K562 (cell line): ENCODE data around the gene PODXL2. TPM values are rescaled to one million over a fixed set of nuclear protein-coding genes. Genes with fewer than 3 reads are reported as not detected.

ENCODE experiments used
- ATAC-seq: fragments of 200-7000 bp; cut with Tn5 transposase; 3 replicates; pipeline ENCODE4 v1.9.1; 2020; ENCODE audit warnings: moderate library complexity
- BruUV-seq: library from RNA; stranded (reverse); fragments of 400-500 nt; replicated peaks from 2 replicates; lab custom pipeline; 2021; lab: Mats Ljungman, UMichigan
- CTCF ChIA-PET: fragments of 300-600 bp; formaldehyde crosslinking; extraction: SDS; loops from one replicate; lab custom pipeline; 2021; ENCODE audit warnings: low intra/inter-chr PET ratio; lab: Yijun Ruan, JAX
- POLR2A ChIA-PET: fragments of 300-600, 350-650 bp; sonication (Branson Sonifier 250); formaldehyde crosslinking; extraction: SDS; loops from one replicate; lab custom pipeline; 2021; ENCODE audit warnings: antibody characterized with exemption, inconsistent platforms; lab: Yijun Ruan, JAX
- DNase-seq, 4 experiments: peaks; one replicate each; pipeline versions ENCODE4 v3.0.0 to v3.0.0-alpha.2; 2011 to 2018; ENCODE audit warnings: low spot score in 3 of 4, mixed read lengths in 3 of 4; ENCODE audit errors: extremely low read depth in 1 of 4
- FAIRE-seq: peaks from 2 replicates; lab custom pipeline; 2011; peaks lifted over from hg19 to GRCh38; lab: Jason Lieb, UNC
- H2AFZ ChIP-seq: 2 replicates; pipeline ENCODE4 v1.6.0; 2011; ENCODE audit warnings: low read depth, low read length, control low read depth, inconsistent platforms
- H3K27ac ChIP-seq: fragments of 200-600 bp; 3 replicates; pipeline ENCODE4 v1.8.0; 2011; ENCODE audit warnings: low read depth, mild to moderate bottlenecking, control low read depth, inconsistent platforms, low read length, moderate library complexity, mixed read lengths; ENCODE audit errors: extremely low read depth
- H3K27me3 ChIP-seq, 2 experiments: fragments of 300-600 bp in 1 of 2; 2 replicates in 1 of 2; 3 replicates in 1 of 2; pipeline versions ENCODE4 v1.6.0 to v1.8.0; 2011; ENCODE audit warnings: inconsistent platforms in 2 of 2, low read length in 2 of 2, mild to moderate bottlenecking in 1 of 2, mixed read lengths in 1 of 2, moderate library complexity in 1 of 2; ENCODE audit not compliant: control insufficient read depth in 2 of 2, insufficient read depth in 2 of 2
- H3K36me3 ChIP-seq: fragments of 300-600 bp; 3 replicates; pipeline ENCODE4 v1.8.0; 2011; ENCODE audit warnings: mild to moderate bottlenecking, low read length, inconsistent platforms; ENCODE audit not compliant: control insufficient read depth, insufficient read depth
- H3K4me1 ChIP-seq, 2 experiments: fragments of 200-600 bp in 1 of 2; replicated peaks in 1 of 2; 2 replicates in 1 of 2; 3 replicates in 1 of 2; pipeline versions ENCODE4 v1.5.1 to v1.8.0; 2011; ENCODE audit warnings: inconsistent platforms in 2 of 2, low read length in 2 of 2, mild to moderate bottlenecking in 1 of 2, mixed read lengths in 1 of 2, moderate library complexity in 1 of 2; ENCODE audit not compliant: control insufficient read depth in 2 of 2, insufficient read depth in 2 of 2
- H3K4me2 ChIP-seq: 2 replicates; pipeline ENCODE4 v1.6.1; 2011; ENCODE audit warnings: low read length, control low read depth, inconsistent platforms, mixed read lengths; ENCODE audit not compliant: insufficient read depth
- H3K4me3 ChIP-seq: fragments of 200-600 bp; sonication (generic), shearing (Covaris generic); 2 replicates; pipeline ENCODE4 v1.5.1; 2016; ENCODE audit warnings: control low read depth, inconsistent platforms
- H3K79me2 ChIP-seq: fragments of 200-600 bp; 3 replicates; pipeline ENCODE4 v1.8.0; 2011; ENCODE audit warnings: low read length, inconsistent platforms; ENCODE audit not compliant: control insufficient read depth, insufficient read depth
- H3K9ac ChIP-seq, 2 experiments: 2 replicates each; pipeline versions ENCODE4 v1.6.0 to v1.6.1; 2011; ENCODE audit warnings: low read depth in 2 of 2, low read length in 2 of 2, control low read depth in 1 of 2, inconsistent platforms in 1 of 2, mild to moderate bottlenecking in 1 of 2, mixed read lengths in 1 of 2; ENCODE audit not compliant: insufficient read depth in 1 of 2
- H3K9me1 ChIP-seq: one replicate; pipeline ENCODE4 v1.6.0; 2011; ENCODE audit warnings: inconsistent platforms, mild to moderate bottlenecking, low read length, moderate library complexity; ENCODE audit not compliant: control insufficient read depth, insufficient read depth
- H3K9me3 ChIP-seq: replicated peaks from 2 replicates; pipeline ENCODE4 v1.5.1; 2011; ENCODE audit warnings: low read depth, low read length, inconsistent platforms; ENCODE audit not compliant: control insufficient read depth, insufficient read depth
- H4K20me1 ChIP-seq: replicated peaks from 2 replicates; pipeline ENCODE4 v1.6.1; 2011; ENCODE audit warnings: low read length, inconsistent platforms, mixed read lengths; ENCODE audit not compliant: control insufficient read depth, insufficient read depth
- CBFB ChIP-seq: sonication (generic); formaldehyde crosslinking; IDR thresholded peaks from 2 replicates; pipeline ENCODE4 v1.4.0; 2020; ENCODE audit warnings: mild to moderate bottlenecking, missing genetic modification reagents
- HINFP ChIP-seq: fragments of 450-650 bp; conservative IDR thresholded peaks from 2 replicates; pipeline ENCODE4 v1.6.1; 2016; ENCODE audit warnings: missing genetic modification characterization, low read depth, mild to moderate bottlenecking, control low read depth, missing compliant biosample characterization
- KLF10 ChIP-seq: fragments of 250-450 bp; sonication (Bioruptor Pico); IDR thresholded peaks from 2 replicates; pipeline ENCODE4 v1.6.1; 2021; ENCODE audit warnings: matching md5 sums
- TRIM24 ChIP-seq, 2 experiments: fragments of 450-650 bp; IDR thresholded peaks; 2 replicates each; pipeline ENCODE4 v1.6.1; 2016
- ZNF324 ChIP-seq: fragments of 250-450 bp; sonication (Bioruptor Pico); IDR thresholded peaks from 2 replicates; pipeline ENCODE4 v1.4.0; 2020; ENCODE audit warnings: mild to moderate bottlenecking
- WGBS: fragments of 100-300 bp; shearing (Covaris generic); methylation state at CpG from one replicate; pipeline ENCODE4 v1.1.6; 2016; ENCODE audit warnings: low coverage, mixed read lengths; ENCODE audit not compliant: insufficient coverage; ENCODE audit errors: missing lambda C conversion rate; 5-methylcytosine and 5-hydroxymethylcytosine counted together
- in situ Hi-C: fragments of 300-500 bp; cut with MboI; formaldehyde crosslinking; loops from 4 replicates; pipeline ENCODE4 v1.15.0; 2018; ENCODE audit warnings: inconsistent platforms, mixed read lengths
- intact Hi-C: fragments of 100-400 bp; cut with micrococcal nuclease; formaldehyde crosslinking; loops from 2 replicates; pipeline ENCODE4 v1.14.2; 2022
- polyA plus RNA-seq, 8 experiments: library from polyadenylated mRNA; depleted of rRNA in 4 of 8; stranded (reverse) in 5 of 8; unstranded in 3 of 8; fragments of >200 nt; fragmentation: Nextera tagmentation in 2 of 8; fragmentation: Illumina TruSeq in 1 of 8; extraction: Ambion mirVana in 2 of 8; extraction: Trizol in 1 of 8; gene quantifications; 2 replicates each; pipeline versions ENCODE4 v1.2.1 to v1.2.3, GENCODE V29; 2011 to 2014; ENCODE audit warnings: inconsistent platforms in 1 of 8, missing spikeins in 1 of 8
- total RNA-seq, 7 experiments: library from RNA; depleted of rRNA in 6 of 7; stranded (reverse); fragments of >200 nt in 6 of 7; fragmentation: Illumina TruSeq in 2 of 7; extraction: Trizol in 2 of 7; gene quantifications; 2 replicates each; pipeline versions ENCODE4 v1.2.1 to v1.2.3, GENCODE V29; 2011 to 2021; ENCODE audit warnings: low replicate concordance in 1 of 7

PODXL2 gene
- total and polyA plus RNA-seq, 9 of the 15 experiments (the other 6 are each of a cell fraction or from before 2014, with no cell fraction given), result 0.03 to 52.5 (median 21.9) TPM

DNA sequence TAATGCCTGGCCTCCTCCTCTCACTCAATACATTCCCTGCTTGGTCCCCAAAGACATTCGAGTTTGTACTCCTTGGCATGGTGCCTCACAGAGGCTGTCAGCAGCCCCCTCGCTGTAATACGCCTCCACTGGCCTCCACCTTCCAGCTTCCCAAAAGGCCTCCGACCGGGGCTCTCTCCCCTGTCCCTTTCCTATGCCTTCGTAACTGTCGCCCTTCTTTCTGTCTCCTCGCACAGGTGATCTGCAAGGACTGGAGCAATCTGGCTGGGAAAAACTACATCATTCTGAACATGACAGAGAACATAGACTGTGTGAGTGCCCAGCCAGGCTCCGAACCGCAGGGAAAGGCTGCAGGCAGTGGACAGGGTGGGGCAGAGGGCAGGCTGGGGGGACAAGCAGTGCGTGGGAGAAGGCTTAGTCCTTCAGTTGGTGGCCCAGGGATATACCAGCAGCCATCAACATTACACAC is 33.0 kb downstream of the PODXL2 start:
- 79% methylated on average over 6 of the region's 11 CpGs for WGBS
- ChIA-PET CTCF (no interaction called here), POLR2A (no interaction called here)
- no peaks in the 10 kb centered on the region for H3K79me2 ChIP-seq
- no TSS peak for BruUV-seq
- no peak overlapping the region for H3K27ac ChIP-seq
- H3K36me3 ChIP-seq, result peaks cover 49% of the 10 kb centered on the region; the same call in 1 of the 3 replicates
- no peaks in the 10 kb centered on the region for H4K20me1 ChIP-seq
- no peak overlapping the region for H3K9ac ChIP-seq
- FAIRE-seq, result no peak
- H3K9me1 ChIP-seq, result no peaks in the 10 kb centered on the region
- H3K4me1 ChIP-seq, result no peaks in the 10 kb centered on the region; a peak in 1 of 5 replicates
- DNase-seq, result no peak
- intact Hi-C loops, result no loop called here
- H3K4me2 ChIP-seq, result no peak overlapping the region
- H3K9me3 ChIP-seq, result no peaks in the 10 kb centered on the region
- H3K27me3 ChIP-seq, result no peaks in the 10 kb centered on the region
- no peak overlapping the region for H3K4me3 ChIP-seq
- TF ChIP-seq KLF10 (CRISPR knock-in tag) (no peak), TRIM24 (IDR thresholded peaks at IDR 0.05) (no peak), HINFP (tag) (no peak), ZNF324 (no peak), CBFB (CRISPR knock-in tag) (no peak)
- ATAC-seq, result no peak
- no peak overlapping the region for H2AFZ ChIP-seq
- in situ Hi-C loops, result no loop called here
